Measurements from ENCODE around the gene TENM4.

The TENM4 gene

GRCh38 chr11:78946945-78947902 is 493.6 kb downstream of the TENM4 start:
- DNase-seq = no peak

- DNase-seq = no peak
Observed at GRCh38 chr11:78943841-78944240, 497.0 kb downstream of the TENM4 start.

- DNase-seq = no peak
Observed at GRCh38 chr11:78943154-78943553, 497.7 kb downstream of the TENM4 start.

GRCh38 chr11:78941226-78941851 is 499.5 kb downstream of the TENM4 start:
- DNase-seq = no peak

- no peak for DNase-seq
Observed at GRCh38 chr11:78940500-78941225, 500.2 kb downstream of the TENM4 start.

- no peak for DNase-seq
Observed at GRCh38 chr11:78938971-78939370, 501.9 kb downstream of the TENM4 start.

GRCh38 chr11:78938036-78938435 is 502.8 kb downstream of the TENM4 start:
- DNase-seq = no peak

GRCh38 chr11:78935398-78936068 is 505.3 kb downstream of the TENM4 start:
- DNase-seq = no peak

- no peak for DNase-seq
Observed at GRCh38 chr11:78933350-78933749, 507.5 kb downstream of the TENM4 start.

GRCh38 chr11:78932757-78933156 is 508.1 kb downstream of the TENM4 start:
- DNase-seq = no peak

- no peak for DNase-seq
Observed at GRCh38 chr11:78931891-78932290, 508.9 kb downstream of the TENM4 start.

GRCh38 chr11:78930810-78931523 is 509.9 kb downstream of the TENM4 start:
- no peak for DNase-seq

GRCh38 chr11:78929906-78930220 is 511.0 kb downstream of the TENM4 start:
- no peak for DNase-seq

GRCh38 chr11:78929207-78929905 is 511.5 kb downstream of the TENM4 start:
- DNase-seq = no peak

GRCh38 chr11:78927511-78927910 is 513.3 kb downstream of the TENM4 start:
- no peak for DNase-seq

- no peak for DNase-seq
Observed at GRCh38 chr11:78926633-78927338, 514.0 kb downstream of the TENM4 start.

- no peak for DNase-seq
Observed at GRCh38 chr11:78925387-78925786, 515.4 kb downstream of the TENM4 start.

GRCh38 chr11:78922859-78923625 is 517.8 kb downstream of the TENM4 start:
- DNase-seq = no peak

- DNase-seq = no peak
Observed at GRCh38 chr11:78921509-78921908, 519.3 kb downstream of the TENM4 start.

GRCh38 chr11:78920329-78920728 is 520.5 kb downstream of the TENM4 start:
- no peak for DNase-seq
